ENCODE measurements around the gene MRPS25.

MRPS25 gene

DNA sequence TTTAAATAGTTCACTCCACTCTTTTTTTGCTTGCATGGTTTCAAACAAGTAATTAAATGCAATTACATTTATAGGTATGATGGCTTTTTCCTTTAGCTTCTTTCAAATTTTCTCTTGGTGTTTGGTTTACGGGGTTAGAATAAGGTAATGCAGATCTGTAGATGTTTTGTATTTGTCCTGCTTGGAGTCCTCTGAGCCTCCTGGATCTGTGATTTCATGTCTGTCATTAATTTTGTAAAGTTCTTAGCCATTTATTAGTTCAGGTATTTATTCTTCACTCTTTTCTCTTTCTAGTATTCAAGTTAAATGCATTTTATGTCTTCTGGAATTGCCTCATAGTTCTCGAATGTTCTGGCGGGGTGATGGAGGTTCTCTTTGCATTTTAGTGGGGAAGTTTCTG is 1.4 kb upstream of the MRPS25 start:
- DNase-seq, result no peak
- Mint-ChIP-seq H3K4me3 (peak overlapping the region; percentile 11), H3K4me1 (peaks cover 28% of the 10 kb centered on the region), H3K36me3 (peaks cover 13% of the 10 kb centered on the region), H3K27me3 (no peaks in the 10 kb centered on the region), H3K9me3 (no peaks in the 10 kb centered on the region), H3K27ac (no peak overlapping the region)
- CTCF ChIA-PET, result no interaction called here

DNA sequence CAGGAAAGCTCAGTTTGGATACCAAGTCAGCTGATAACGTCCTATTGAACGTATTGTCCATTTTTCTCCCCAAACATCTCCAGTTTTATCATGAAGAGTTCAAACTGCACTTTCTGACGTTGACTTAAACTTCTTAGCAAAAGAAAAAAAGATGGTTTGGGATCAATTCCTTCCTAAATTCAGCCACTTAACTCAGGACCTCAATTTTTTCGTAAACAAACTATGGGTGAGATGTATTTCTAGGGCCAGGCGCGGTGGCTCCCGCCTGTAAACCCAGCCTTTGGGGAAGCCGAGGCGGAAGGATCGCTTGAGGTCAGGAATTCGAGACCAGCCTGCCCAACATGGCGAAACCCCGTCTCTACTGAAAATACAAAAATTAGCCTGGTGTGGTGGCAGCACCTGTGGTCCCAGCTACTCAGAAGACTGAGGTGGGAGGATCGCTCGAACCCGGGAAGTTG is 464 bp upstream of the MRPS25 start:
- no peaks in the 10 kb centered on the region for H3K9me3 Mint-ChIP-seq
- peaks cover 28% of the 10 kb centered on the region for H3K4me1 Mint-ChIP-seq
- CTCF ChIA-PET, result interaction anchor here (1.1 to 2.3 kb wide), 2 partner anchors 14 to 54 kb away, joined by 5 to 9 read pairs; no protein-coding TSS in a partner anchor
- no peak for DNase-seq
- peak overlapping the region; percentile 94 for H3K27ac Mint-ChIP-seq
- H3K27me3 Mint-ChIP-seq, result no peaks in the 10 kb centered on the region
- H3K4me3 Mint-ChIP-seq, result peak overlapping the region; percentile 95
- H3K36me3 Mint-ChIP-seq, result peaks cover 16% of the 10 kb centered on the region

DNA sequence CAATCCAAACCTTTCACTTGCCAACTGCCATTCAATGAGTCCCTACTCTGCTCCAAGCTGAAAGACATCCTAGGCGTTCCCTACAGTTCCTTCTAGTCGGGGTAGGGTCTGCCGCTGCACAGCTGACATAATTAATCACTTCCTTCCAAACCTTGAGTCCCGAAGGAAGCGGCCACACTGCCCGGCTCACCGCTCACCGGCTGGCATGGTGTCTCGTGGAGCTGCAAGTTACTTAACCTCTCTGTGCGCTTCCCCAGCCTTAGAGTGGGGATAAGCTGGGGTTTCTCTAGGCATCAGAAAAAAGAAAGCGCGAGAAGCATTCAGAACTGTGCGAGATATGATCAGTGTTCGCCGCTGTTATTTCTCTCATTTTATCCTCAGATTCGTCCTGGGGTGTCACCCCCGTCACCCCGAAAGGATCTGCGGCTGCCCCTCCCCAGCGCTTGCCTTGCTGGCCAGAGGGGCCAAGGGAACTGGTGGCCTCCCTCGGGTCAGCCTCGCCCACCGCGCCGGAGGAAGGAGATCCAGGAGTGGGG is 748 bp downstream of the MRPS25 start:
- CTCF ChIA-PET, result interaction anchor here (2.3 kb wide), 1 partner anchor 13 kb away, joined by 9 read pairs; no protein-coding TSS in a partner anchor
- Mint-ChIP-seq H3K4me3 (peak overlapping the region; percentile 95), H3K27ac (peak overlapping the region; percentile 94), H3K27me3 (no peaks in the 10 kb centered on the region), H3K36me3 (peaks cover 17% of the 10 kb centered on the region), H3K4me1 (peaks cover 33% of the 10 kb centered on the region), H3K9me3 (no peaks in the 10 kb centered on the region)
- DNase-seq, result peak; percentile 59

DNA sequence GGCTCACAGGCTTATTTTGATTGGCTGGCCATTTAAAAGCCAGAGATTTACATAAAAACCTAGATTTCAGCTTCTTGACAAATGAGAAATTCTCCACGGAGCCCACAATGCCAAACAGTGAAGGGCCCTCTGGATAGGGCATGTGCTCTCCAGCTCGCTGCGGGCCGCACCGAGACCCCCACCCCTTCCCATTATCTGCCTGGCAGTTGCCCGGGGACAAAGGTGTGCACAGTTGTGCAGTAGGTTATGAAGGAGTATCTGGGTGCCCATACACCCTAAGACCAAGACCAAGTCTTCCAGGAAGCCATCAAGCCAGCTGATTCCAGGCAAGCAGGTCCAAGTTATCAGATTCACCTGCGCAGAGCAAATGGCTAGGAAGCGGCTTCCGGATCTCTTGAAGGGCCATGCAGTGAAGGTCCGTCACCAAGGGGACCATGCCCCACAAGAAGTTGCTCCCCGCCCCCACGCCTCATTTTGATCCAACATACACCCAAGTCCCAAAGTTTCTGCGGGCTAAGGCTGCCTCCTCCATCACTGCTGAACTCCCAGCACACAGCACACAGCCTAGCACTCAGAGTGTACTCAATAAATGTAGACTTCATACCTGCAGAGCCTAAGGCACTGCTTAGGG is 1.3 kb downstream of the MRPS25 start:
- CTCF ChIA-PET, result interaction anchor here (0.5 to 2.3 kb wide), 2 partner anchors 12 to 113 kb away, joined by 4 to 9 read pairs; no protein-coding TSS in a partner anchor
- peaks cover 21% of the 10 kb centered on the region for H3K36me3 Mint-ChIP-seq
- H3K27ac Mint-ChIP-seq, result peak overlapping the region; percentile 94
- peak overlapping the region; percentile 95 for H3K4me3 Mint-ChIP-seq
- H3K27me3 Mint-ChIP-seq, result no peaks in the 10 kb centered on the region
- peaks cover 33% of the 10 kb centered on the region for H3K4me1 Mint-ChIP-seq
- H3K9me3 Mint-ChIP-seq, result no peaks in the 10 kb centered on the region
- no peak for DNase-seq

DNA sequence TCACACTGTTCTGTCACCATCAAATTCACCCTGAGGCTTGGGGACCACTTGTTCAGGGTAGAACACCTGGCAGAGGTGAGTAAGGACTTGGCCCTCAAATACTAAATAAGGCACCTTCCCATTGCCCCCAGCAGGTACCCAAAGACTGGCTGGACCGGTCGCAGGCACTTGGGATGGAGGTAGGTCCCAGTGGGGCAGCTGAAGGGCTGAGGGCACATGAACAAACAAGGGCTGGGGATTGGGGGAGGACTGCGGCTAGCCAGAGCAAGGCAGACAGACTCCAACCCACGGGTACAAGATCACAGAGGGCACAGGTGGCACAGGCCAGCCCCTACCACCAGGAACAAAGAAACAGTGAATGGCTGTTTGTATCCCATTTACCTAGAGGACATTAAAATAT is 1.9 kb downstream of the MRPS25 start:
- peak overlapping the region; percentile 52 for H3K27ac Mint-ChIP-seq
- no peak for DNase-seq
- CTCF ChIA-PET, result interaction anchor here (0.5 to 2.3 kb wide), 2 partner anchors 12 to 112 kb away, joined by 4 to 9 read pairs; no protein-coding TSS in a partner anchor
- peaks cover 33% of the 10 kb centered on the region for H3K4me1 Mint-ChIP-seq
- peak overlapping the region; percentile 95 for H3K4me3 Mint-ChIP-seq
- H3K36me3 Mint-ChIP-seq, result peaks cover 26% of the 10 kb centered on the region
- no peaks in the 10 kb centered on the region for H3K9me3 Mint-ChIP-seq
- no peaks in the 10 kb centered on the region for H3K27me3 Mint-ChIP-seq

DNA sequence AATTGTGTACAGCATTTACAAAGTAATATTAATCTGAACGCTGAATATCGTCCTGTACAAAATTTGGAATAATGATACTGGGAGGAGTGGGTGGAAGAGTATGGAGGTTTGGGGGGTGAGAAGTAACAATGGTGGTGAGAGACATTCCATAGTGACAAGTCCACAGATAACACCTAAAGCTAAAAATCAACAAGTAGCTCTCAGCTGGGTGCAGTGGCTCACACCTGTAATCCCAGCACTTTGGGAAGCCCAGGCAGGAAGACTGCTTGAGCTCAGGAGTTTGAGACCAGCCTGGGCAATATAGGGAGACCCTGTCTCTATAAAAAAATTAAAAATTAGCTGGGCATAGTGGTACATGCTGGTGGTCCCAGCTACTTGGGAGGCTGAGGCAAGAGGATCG is 5.1 kb downstream of the MRPS25 start:
- Mint-ChIP-seq H3K9me3 (peaks cover 2% of the 10 kb centered on the region), H3K27ac (no peak overlapping the region), H3K4me3 (no peak overlapping the region), H3K36me3 (peaks cover 47% of the 10 kb centered on the region), H3K27me3 (no peaks in the 10 kb centered on the region), H3K4me1 (peaks cover 38% of the 10 kb centered on the region)
- CTCF ChIA-PET, result interaction anchor here (1.8 kb wide), 1 partner anchor 8 kb away, joined by 7 read pairs; no protein-coding TSS in a partner anchor
- no peak for DNase-seq

DNA sequence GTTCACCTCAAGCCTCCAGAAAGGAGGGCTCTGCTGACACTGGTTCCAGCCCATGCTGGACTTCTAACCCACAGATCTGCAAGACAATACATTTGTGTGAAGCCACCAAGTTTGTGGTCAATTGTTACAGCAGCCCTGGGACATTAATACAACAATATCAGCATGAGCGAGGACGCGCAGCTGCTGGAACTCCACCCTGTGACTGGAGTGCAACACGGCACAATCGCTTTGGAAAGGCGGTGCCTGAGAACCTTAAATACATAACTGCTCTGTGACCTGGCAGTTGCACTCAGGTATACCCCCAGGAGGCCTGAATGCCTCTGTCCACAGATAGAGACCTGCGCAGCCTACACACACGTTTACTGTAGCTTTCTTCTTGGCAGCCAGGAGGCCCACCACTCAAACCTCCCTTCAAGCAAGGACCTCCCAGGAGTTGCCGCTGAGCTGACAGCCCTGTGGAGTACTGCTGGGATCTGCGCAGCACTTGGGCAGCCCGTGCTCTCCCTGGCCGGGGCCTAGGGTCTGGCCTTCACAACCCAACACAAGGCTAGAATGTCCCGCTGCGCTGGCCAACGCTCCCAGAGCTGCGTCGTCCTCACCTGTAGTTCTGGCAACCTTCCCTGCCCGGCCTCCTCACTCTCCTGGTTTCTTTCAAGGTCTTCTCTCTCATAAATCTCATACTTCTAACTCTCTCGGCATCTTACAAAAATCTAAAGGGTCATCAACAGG is 8.3 kb downstream of the MRPS25 start:
- peaks cover 59% of the 10 kb centered on the region for H3K36me3 Mint-ChIP-seq
- H3K4me3 Mint-ChIP-seq, result no peak overlapping the region
- peak overlapping the region; percentile 26 for H3K27ac Mint-ChIP-seq
- CTCF ChIA-PET, result no interaction called here
- no peak for DNase-seq
- peaks cover 4% of the 10 kb centered on the region for H3K9me3 Mint-ChIP-seq
- H3K4me1 Mint-ChIP-seq, result peaks cover 27% of the 10 kb centered on the region
- no peaks in the 10 kb centered on the region for H3K27me3 Mint-ChIP-seq

DNA sequence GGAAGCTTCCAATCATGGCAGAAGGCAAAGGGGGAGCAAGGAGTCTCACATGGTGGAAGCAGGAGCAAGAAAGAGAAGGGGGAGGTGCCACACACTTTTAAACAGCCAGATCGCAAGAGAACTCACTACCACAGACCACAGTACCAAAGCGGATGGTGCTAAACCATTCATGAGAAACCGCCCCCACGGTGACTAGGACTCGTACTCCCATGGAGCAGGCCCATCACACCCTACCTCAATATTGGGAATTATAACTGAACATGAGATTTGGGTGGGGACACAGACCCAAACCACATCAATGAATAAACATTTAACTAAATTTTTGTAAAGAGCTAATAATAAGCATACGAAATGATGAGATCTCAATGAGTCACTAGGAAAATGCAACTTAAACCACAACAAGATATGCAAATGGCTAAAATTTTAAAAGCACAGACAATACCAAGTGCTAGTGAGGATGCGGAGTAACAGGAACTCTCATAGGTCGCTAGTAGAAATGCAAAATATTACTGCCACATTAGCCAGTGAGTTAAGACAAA is 10.0 kb downstream of the MRPS25 start:
- H3K4me1 Mint-ChIP-seq, result peaks cover 37% of the 10 kb centered on the region
- H3K36me3 Mint-ChIP-seq, result peaks cover 62% of the 10 kb centered on the region
- H3K27ac Mint-ChIP-seq, result peak overlapping the region; percentile 73
- peaks cover 4% of the 10 kb centered on the region for H3K9me3 Mint-ChIP-seq
- peak; percentile 51 for DNase-seq
- H3K27me3 Mint-ChIP-seq, result no peaks in the 10 kb centered on the region
- CTCF ChIA-PET, result interaction anchor here (0.7 kb wide), 1 partner anchor 54 kb away, joined by 3 read pairs; no protein-coding TSS in a partner anchor
- no peak overlapping the region for H3K4me3 Mint-ChIP-seq

DNA sequence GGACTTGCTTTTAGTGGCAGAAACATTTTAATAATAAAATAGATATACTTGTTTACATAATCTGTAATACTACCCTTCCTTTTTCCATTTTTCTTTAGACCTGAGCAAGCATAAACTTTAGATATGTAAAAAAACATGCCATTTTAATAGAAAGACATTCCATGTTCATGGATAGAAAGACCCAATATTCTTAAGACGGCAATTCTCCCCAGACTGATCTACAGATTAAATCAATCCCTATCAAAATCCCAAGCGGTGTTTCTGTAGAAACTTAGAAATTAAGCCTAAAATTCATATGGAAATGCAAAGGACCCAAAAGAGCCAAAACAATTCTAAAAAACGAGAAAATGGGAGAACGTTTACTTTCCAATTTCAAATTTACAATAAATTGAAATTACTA is 11.6 kb downstream of the MRPS25 start:
- DNase-seq, result no peak
- peaks cover 32% of the 10 kb centered on the region for H3K4me1 Mint-ChIP-seq
- CTCF ChIA-PET, result interaction anchor here (1.1 kb wide), 1 partner anchor 129 kb away, joined by 4 read pairs; no protein-coding TSS in a partner anchor
- no peak overlapping the region for H3K4me3 Mint-ChIP-seq
- peak overlapping the region; percentile 8 for H3K27ac Mint-ChIP-seq
- H3K27me3 Mint-ChIP-seq, result no peaks in the 10 kb centered on the region
- H3K36me3 Mint-ChIP-seq, result peaks cover 55% of the 10 kb centered on the region
- peaks cover 4% of the 10 kb centered on the region for H3K9me3 Mint-ChIP-seq

DNA sequence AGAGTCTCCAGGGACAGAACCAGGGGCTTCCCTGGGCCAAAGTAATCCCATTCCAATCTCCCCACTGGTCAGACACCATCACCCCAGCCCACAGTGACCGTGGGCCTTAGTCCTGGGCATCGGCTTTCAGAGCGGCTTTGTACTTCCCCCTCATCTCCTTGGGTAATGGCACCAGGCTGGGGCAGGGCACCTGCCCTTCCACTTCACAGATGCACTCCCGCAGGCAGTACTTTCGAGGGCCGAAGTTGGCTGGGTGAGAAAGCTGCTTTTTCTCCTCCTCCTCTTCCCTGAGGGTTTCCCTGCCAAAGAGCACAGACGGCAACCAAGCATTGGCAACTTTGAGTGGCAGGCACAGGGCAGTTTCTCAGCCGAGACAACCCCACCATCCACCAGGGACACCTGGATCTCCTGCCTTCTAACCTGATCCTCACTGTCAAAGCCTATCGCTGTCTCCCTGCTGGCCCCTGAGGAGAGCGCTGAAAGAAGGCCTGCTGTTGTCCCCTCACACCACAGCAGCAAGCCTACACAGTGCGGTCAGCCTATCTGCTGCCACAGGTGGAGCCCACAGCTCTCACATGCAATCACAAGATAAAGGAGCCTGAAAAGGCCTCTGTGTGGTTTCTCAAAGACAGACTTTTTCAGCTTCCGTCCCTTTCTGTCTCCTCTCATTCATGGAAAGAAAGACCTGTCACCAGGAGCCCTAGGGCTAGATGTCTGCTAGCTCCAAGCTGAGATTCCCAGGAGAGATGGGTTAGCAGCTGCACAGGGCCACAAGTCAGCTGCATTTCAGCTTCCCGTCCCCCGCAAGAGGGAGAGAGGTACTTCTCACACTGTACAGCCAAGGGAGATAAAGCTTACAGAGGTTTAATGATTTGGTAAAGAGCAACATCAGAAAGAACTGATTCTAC is 12.5 kb downstream of the MRPS25 start:
- Mint-ChIP-seq H3K36me3 (peaks cover 50% of the 10 kb centered on the region), H3K9me3 (peaks cover 4% of the 10 kb centered on the region), H3K4me3 (no peak overlapping the region), H3K27ac (peak overlapping the region; percentile 28), H3K4me1 (peaks cover 32% of the 10 kb centered on the region), H3K27me3 (no peaks in the 10 kb centered on the region)
- DNase-seq, result no peak
- CTCF ChIA-PET, result interaction anchor here (1.1 to 1.7 kb wide), 5 partner anchors 8 to 128 kb away, joined by 3 to 7 read pairs (median 4); no protein-coding TSS in a partner anchor

DNA sequence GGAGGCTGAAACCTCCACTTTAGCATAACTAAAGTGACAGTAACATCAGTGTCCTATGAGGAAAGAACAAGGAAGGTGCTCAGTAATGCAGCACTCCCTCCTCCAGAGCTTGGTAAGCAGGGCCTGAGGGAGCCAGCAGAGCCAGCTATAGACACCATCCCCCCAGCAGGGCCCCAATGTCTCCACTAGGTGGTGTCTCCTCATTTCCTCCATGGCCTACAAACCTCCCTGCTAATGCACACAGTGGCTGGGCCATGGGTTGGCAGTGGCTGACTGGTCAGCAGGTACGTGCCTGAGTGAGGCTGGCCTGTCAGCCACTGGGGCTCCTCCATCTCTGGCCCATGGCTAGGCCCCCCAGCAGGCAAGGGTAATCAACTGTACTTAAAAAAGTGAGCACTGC is 13.6 kb downstream of the MRPS25 start:
- Mint-ChIP-seq H3K36me3 (peaks cover 52% of the 10 kb centered on the region), H3K9me3 (peaks cover 4% of the 10 kb centered on the region), H3K4me3 (no peak overlapping the region), H3K27ac (peak overlapping the region; percentile 62), H3K27me3 (no peaks in the 10 kb centered on the region), H3K4me1 (peaks cover 29% of the 10 kb centered on the region)
- CTCF ChIA-PET, result interaction anchor here (0.5 to 1.7 kb wide), 17 partner anchors 9 to 1330 kb away, joined by 3 to 9 read pairs (median 3); partner anchors contain the start of genes CCDC174 and MRPS25
- DNase-seq, result peak; percentile 64

DNA sequence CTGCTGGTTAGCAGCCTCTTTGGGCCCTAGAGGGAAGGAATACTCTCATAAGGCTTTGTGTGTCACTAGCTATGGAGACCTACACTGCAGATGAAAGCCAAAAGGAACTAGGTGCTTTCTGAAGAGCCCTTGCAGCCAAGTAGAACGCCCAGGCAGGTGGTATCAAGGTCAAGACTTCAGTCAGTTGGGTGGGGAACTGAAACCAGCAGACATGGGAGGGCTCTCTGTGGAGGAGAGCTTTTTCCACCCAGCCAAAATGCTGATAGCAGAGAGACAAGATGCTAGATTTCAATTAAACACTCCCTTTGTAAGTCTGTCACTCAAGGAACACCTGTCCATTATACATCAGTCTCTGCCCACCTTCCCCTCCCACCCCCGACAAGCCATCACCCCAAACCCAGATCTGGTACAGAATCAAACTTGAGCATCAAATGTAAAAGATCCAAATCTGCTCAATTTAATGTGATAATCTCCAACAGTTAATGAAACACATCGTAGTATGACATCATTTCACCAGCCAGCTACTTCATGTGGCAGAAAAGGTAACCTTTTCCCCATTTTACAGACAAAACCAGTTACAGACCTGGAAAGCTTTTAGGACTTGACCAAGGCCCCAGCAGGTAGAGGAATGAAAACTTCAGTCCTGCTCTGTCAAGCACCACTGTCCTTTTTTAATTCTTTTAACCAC is 14.6 kb downstream of the MRPS25 start:
- Mint-ChIP-seq H3K4me1 (peaks cover 22% of the 10 kb centered on the region), H3K9me3 (peaks cover 4% of the 10 kb centered on the region), H3K27me3 (no peaks in the 10 kb centered on the region), H3K4me3 (no peak overlapping the region), H3K27ac (no peak overlapping the region), H3K36me3 (peaks cover 53% of the 10 kb centered on the region)
- CTCF ChIA-PET, result interaction anchor here (1.0 to 1.7 kb wide), 10 partner anchors 12 to 124 kb away, joined by 3 to 9 read pairs (median 4); partner anchors contain the start of gene MRPS25
- no peak for DNase-seq

DNA sequence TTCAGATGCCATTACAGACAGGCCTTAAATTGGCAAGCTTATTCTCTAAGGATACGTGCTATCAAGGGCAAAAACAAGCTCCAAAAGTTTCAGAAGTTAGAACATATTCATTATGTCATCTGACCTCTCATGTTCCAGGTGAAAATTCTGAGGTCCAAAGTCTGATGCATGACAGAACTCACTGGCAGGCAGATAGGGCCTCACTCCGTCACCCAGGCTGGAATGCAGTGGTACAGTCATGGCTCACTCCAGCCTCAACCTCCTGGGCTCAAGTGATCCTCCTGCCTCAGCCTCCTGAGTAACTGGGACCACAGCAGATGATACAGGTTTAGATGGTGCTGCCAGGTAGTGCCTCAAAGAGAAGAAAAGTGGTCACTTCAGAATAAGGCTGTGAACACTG is 15.5 kb downstream of the MRPS25 start:
- H3K27ac Mint-ChIP-seq, result no peak overlapping the region
- H3K9me3 Mint-ChIP-seq, result no peaks in the 10 kb centered on the region
- H3K4me1 Mint-ChIP-seq, result peaks cover 19% of the 10 kb centered on the region
- no peak overlapping the region for H3K4me3 Mint-ChIP-seq
- CTCF ChIA-PET, result interaction anchor here (0.6 to 1.5 kb wide), 4 partner anchors 9 to 192 kb away, joined by 3 read pairs; no protein-coding TSS in a partner anchor
- H3K27me3 Mint-ChIP-seq, result no peaks in the 10 kb centered on the region
- peaks cover 52% of the 10 kb centered on the region for H3K36me3 Mint-ChIP-seq
- DNase-seq, result no peak

Measured in activated naive CD4-positive, alpha-beta T cell treated with anti-CD3 and anti-CD28 coated beads, Interleukin-2, amount 10 ng/mL, durations not matched to agents 7 days and 5 days (primary cell).